ENCODE data around the gene HRH3.

- TF ChIP-seq FOXM1 (IDR thresholded peaks at IDR 0.05; ENCODE audit: borderline replicate concordance, low read depth) (no peak), CEBPB (IDR thresholded peaks at IDR 0.05) (no peak), EP300 (IDR thresholded peaks at IDR 0.05; ENCODE audit: borderline replicate concordance) (no peak), TAF1 (IDR thresholded peaks at IDR 0.05; ENCODE audit: low read depth) (no peak)
Measured at GRCh38 chr20:62177307-62177706, 42.8 kb downstream of the HRH3 start.

All from Ishikawa (cell line).